ENCODE results near the gene SCAMP2.

SCAMP2 gene

GRCh38 chr15:74837482-74838136 is 35.6 kb downstream of the SCAMP2 start:
- no peak for DNase-seq (ENCODE audit: low spot score)

- DNase-seq (ENCODE audit: low spot score): no peak
Measured at GRCh38 chr15:74836846-74837245, 36.3 kb downstream of the SCAMP2 start.

GRCh38 chr15:74835312-74835823 is 37.8 kb downstream of the SCAMP2 start:
- DNase-seq (ENCODE audit: low spot score): peak; percentile 38

GRCh38 chr15:74833376-74834107 is 39.6 kb downstream of the SCAMP2 start:
- DNase-seq (ENCODE audit: low spot score): peak; percentile 76

GRCh38 chr15:74832826-74833225 is 40.3 kb downstream of the SCAMP2 start:
- DNase-seq (ENCODE audit: low spot score): no peak

- no peak for DNase-seq (ENCODE audit: low spot score)
Measured at GRCh38 chr15:74831813-74832495, 41.2 kb downstream of the SCAMP2 start.

- DNase-seq (ENCODE audit: low spot score): peak; percentile 68
Measured at GRCh38 chr15:74830868-74831267, 42.3 kb downstream of the SCAMP2 start.

- DNase-seq (ENCODE audit: low spot score): no peak
Measured at GRCh38 chr15:74829991-74830390, 43.2 kb downstream of the SCAMP2 start.

GRCh38 chr15:74829486-74829885 is 43.7 kb downstream of the SCAMP2 start:
- DNase-seq (ENCODE audit: low spot score): no peak

- no peak for DNase-seq (ENCODE audit: low spot score)
Measured at GRCh38 chr15:74828835-74829234, 44.3 kb downstream of the SCAMP2 start.

- DNase-seq (ENCODE audit: low spot score): no peak
Measured at GRCh38 chr15:74827614-74828013, 45.6 kb downstream of the SCAMP2 start.

- DNase-seq (ENCODE audit: low spot score): no peak
Measured at GRCh38 chr15:74826921-74827320, 46.2 kb downstream of the SCAMP2 start.

- no peak for DNase-seq (ENCODE audit: low spot score)
Measured at GRCh38 chr15:74826364-74826819, 46.8 kb downstream of the SCAMP2 start, which contains the start of gene CPLX3. Gene CPLX3, plus strand, starts transcription at chr15:74826627. Its CDS starts 77 bp downstream, at chr15:74826704.

- DNase-seq (ENCODE audit: low spot score): no peak
Measured at GRCh38 chr15:74825866-74826265, 47.3 kb downstream of the SCAMP2 start.

- DNase-seq (ENCODE audit: low spot score): peak; percentile 65
Measured at GRCh38 chr15:74824976-74825375, 48.2 kb downstream of the SCAMP2 start.

GRCh38 chr15:74823324-74823723 is 49.8 kb downstream of the SCAMP2 start:
- no peak for DNase-seq (ENCODE audit: low spot score)

- DNase-seq (ENCODE audit: low spot score): no peak
Measured at GRCh38 chr15:74822233-74822632, 50.9 kb downstream of the SCAMP2 start.

GRCh38 chr15:74821790-74822158 is 51.4 kb downstream of the SCAMP2 start:
- no peak for DNase-seq (ENCODE audit: low spot score)

GRCh38 chr15:74821091-74821789 is 51.9 kb downstream of the SCAMP2 start:
- DNase-seq (ENCODE audit: low spot score): no peak

GRCh38 chr15:74820056-74820455 is 53.1 kb downstream of the SCAMP2 start:
- DNase-seq (ENCODE audit: low spot score): no peak

GRCh38 chr15:74817370-74817737 is 55.8 kb downstream of the SCAMP2 start:
- DNase-seq (ENCODE audit: low spot score): no peak

Data from putamen (tissue), 1 donor.